Right hindlimb (tissue), 1 donor: ENCODE data around the gene SLC35F2.
"Not testable (repeated sequence)": the region's sequence is repeated elsewhere in the genome, so short reads cannot be mapped to it uniquely, and the experiment has no call there.

Experiments
- DNase-seq: peaks from one replicate; pipeline ENCODE4 v3.0.0-alpha.2; 2018

Gene SLC35F2

GRCh38 chr11:107785401-107785800, 73.2 kb downstream of the SLC35F2 start:
- DNase-seq, result no peak

DNA sequence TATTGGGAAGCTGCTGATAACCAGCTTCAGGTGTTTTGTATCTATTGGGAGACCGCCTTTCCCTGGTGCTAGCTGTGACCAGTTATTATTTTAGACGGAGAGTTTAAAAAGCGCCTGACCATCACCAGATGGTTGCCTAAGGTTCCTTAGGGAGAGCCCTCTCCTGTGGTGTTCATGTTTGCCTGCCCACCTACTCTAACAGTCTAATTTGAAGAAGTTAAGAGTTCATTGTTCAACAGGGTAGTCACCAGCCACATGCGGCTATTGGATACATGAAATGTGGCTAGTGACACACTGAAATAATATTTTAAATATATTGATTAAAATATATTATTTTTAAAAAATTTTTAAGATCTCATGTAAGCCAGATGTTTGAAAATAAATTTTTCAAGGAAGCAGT, 75.5 kb downstream of the SLC35F2 start:
- no peak for DNase-seq

DNA sequence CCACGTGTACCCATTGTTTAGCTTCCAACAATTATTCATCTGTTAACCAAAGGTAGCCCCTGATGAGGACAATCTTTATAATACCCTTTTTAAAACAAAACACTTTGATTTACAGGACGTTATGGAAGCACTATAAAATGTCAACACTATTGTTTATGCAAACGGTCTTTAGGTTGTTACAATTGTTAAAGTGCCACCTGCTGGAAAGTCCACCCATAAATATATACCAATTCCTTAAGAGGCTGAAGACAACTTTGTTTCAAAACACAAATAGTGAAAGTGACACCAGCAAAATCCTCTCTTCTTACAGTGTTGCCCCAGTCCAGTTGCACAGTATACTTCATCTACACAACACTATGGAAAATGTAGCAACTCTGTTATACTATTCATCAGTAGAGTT, 77.8 kb downstream of the SLC35F2 start:
- no peak for DNase-seq

- no peak for DNase-seq
Measured at GRCh38 chr11:107780136-107780535, 78.5 kb downstream of the SLC35F2 start.

DNA sequence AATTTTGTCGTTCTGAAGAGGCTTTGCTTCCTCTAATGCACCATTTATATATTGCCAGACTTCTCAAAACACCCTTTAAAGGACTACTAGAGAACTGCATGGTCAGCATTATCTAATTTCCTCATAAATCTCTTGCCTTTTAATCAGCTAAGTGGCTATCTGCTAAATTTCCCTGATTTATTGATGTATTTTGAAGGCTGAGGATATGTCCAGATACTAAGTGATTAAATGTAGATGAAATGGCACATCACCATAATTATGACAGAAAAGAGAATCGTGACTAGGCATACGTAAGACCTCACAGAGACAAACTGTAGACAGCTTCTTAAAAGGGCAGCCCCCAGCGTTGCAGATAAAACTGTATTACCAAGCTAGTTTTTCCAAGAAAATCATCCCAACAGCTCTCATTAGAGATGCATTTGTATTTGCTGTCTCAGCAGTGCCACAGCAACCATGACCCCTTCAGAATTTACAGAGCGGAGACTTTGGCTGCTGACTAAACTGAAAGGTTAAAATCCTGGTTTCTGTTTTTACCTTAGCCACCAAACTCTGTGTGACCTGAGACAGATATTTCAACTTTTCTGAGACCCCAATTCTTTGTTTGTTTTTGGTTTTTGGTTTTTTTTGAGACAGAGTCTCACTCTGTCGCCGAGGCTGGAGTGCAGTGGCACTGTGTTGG, 79.6 kb downstream of the SLC35F2 start:
- DNase-seq, result no peak

- no peak for DNase-seq
Measured at GRCh38 chr11:107777110-107777509, 81.5 kb downstream of the SLC35F2 start.

- DNase-seq, result no peak
Measured at GRCh38 chr11:107776062-107776461, 82.5 kb downstream of the SLC35F2 start.

- no peak for DNase-seq
Measured at GRCh38 chr11:107770551-107770951, 88.0 kb downstream of the SLC35F2 start.

GRCh38 chr11:107769189-107769588, 89.4 kb downstream of the SLC35F2 start:
- DNase-seq, result no peak

DNA sequence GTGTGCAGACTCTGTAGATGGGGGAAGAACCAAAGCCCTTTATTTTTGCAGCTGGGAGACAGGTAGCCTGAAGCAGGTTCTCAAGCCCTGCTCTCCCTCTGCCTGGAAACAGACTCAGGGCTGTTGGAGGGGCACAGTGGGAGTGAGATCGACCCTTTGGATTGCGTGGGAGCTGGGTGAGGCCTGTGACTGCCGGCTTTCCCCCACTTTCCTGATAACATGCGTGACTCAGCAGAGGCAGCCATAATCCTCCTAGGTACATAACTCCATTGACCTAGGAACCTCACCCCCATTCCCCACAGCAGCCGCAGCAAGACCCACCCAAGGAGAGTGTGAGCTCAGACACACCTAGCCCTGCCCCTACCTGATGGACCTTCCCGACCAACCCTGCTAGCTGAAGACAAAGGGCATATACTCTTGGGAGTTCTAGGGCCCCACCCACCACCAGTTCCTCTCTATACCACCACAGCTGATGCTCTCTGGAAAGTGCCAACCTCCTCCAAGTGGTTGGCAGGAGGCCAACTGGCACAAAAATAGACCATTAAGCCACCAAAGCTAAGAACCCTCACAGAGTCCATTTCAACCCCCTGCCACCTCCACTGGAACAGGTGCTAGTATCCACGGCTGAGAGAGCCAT, 99.8 kb downstream of the SLC35F2 start:
- not testable (repeated sequence) for DNase-seq

DNA sequence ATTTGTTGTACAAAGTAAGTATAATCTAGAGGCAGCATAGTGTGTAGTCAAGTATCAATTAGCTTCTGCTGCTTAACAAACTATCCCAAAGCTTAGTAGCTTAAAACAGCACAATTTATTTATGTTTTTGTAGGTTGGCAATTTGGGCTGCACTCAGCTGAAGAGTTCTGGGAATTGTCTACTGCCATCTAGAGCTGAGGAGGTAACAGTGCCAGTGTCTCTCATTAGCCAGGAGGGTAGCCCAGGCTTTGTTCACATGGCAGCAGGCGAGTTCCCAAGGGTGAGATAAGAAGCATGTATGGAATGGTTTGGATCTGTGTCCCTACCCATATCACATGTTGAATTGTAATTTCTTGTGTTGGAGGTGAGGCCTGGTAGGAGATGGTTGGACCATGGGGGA, 100.9 kb downstream of the SLC35F2 start:
- no peak for DNase-seq

DNA sequence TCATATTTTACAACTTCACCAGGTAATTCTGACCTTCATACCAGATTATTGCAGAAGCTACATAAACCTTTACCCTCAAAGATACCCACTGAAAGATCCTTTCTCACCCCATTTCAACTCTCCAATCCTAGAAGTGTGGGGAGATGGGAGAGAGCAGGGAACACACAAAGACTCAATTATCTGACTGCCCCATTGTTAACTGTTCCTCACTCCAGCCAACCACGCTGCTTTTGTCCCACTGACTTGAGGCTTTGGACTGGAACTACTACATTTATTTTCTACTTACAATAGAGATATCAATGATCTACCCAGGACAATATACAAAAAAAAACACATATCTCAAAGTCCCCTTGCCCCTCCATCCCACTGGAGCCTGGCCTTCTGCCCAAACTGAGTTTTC, 102.0 kb downstream of the SLC35F2 start:
- no peak for DNase-seq

- peak; percentile 46 for DNase-seq
Measured at GRCh38 chr11:107752949-107753822, 105.4 kb downstream of the SLC35F2 start.

GRCh38 chr11:107752508-107752907, 106.1 kb downstream of the SLC35F2 start:
- DNase-seq, result no peak

GRCh38 chr11:107751082-107751481, 107.5 kb downstream of the SLC35F2 start:
- no peak for DNase-seq

GRCh38 chr11:107750313-107750712, 108.3 kb downstream of the SLC35F2 start:
- no peak for DNase-seq

- no peak for DNase-seq
Measured at GRCh38 chr11:107747622-107748021, 111.0 kb downstream of the SLC35F2 start.

DNA sequence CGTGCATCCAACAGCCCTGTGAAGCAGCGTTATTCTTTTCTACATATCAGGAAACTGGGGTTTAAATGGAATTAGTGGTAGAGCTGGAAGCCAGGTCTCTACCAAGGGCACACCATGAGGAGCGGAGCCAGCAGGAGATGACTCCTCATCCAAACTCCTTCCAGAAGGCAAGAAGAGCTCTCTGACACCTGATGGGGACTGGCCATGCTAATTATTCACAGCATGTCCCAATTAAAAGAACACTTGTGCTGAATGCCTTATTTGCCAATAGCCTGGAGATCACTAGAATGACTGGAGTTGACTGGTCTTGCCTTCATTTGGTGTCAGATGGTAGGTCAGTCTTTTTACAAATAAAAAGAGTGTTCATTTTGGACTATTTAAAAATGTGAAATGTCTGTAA, 113.9 kb downstream of the SLC35F2 start:
- no peak for DNase-seq

- DNase-seq, result no peak
Measured at GRCh38 chr11:107743191-107743590, 115.4 kb downstream of the SLC35F2 start.

DNA sequence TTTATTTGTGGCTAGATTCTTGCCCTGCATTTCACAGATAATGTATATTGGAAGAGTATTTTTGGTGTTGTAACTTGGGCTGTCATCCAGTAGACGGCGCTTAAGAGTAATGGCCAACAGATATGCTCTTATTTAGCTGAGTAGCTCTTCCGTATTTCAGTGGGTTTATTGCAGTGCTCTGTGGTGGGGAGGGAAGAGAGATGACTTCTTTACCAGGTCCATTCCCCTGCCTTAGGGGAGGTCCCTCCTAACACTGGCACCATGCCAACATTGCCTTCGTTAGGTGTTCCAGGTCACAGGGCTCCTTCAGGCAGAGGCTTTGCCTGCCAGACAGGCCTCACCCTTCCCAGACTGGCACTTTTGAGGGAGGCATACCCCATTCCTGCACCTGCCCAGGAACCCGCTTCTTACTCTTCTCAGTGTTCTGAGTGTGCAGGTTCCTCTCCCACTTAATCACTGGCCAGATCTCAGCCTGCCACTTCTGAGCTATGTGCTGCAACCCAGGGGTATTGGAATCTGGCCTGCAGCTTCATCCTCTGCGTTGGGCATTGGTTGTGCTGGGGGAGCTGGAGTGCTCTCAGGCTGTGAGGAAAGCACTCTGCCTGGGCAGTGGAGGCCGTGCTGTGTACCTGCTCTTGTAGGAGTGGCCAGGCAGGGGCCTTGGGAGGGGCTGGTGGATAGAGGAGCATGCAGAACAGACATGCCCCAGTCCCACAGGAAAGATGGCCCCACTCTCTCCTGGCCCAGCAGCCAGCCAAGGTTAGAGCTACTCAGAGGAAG, 117.4 kb downstream of the SLC35F2 start:
- no peak for DNase-seq
